C4-2B (cell line): ENCODE data around the gene TUBB6.

ENCODE experiments used
- ZFX ChIP-seq: fragments of 450-650 bp; IDR thresholded peaks from 2 replicates; pipeline ENCODE4 v1.6.1; 2017
- TF ChIP-seq, protein P1 (sequence below): fragments of 450-650 bp; conservative IDR thresholded peaks from 2 replicates; pipeline ENCODE4 v1.5.1; 2017; ENCODE audit warnings: mild to moderate bottlenecking

DNA sequence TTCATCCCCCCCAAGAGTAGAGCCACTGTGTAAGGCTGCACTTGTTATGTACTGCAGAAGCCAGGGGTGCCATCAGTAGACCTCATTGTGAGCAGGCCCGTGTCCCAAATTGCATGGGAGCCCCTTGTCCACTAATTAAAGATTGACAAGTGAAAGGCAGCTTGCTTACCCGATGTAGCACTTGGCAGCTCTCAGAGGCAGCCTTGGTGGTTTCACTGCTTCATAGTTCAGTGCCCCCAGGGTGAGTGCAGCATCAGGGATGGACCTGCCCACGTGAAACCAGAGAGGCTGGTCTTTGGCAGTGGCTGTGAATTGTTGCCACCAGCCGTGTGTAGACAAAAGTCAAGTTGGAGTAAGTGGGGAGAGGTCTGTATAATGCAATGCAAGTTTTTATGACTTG is 13.3 kb downstream of the TUBB6 start:
- TF ChIP-seq, protein P1, sequence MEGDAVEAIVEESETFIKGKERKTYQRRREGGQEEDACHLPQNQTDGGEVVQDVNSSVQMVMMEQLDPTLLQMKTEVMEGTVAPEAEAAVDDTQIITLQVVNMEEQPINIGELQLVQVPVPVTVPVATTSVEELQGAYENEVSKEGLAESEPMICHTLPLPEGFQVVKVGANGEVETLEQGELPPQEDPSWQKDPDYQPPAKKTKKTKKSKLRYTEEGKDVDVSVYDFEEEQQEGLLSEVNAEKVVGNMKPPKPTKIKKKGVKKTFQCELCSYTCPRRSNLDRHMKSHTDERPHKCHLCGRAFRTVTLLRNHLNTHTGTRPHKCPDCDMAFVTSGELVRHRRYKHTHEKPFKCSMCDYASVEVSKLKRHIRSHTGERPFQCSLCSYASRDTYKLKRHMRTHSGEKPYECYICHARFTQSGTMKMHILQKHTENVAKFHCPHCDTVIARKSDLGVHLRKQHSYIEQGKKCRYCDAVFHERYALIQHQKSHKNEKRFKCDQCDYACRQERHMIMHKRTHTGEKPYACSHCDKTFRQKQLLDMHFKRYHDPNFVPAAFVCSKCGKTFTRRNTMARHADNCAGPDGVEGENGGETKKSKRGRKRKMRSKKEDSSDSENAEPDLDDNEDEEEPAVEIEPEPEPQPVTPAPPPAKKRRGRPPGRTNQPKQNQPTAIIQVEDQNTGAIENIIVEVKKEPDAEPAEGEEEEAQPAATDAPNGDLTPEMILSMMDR, result no peak
- TF ChIP-seq ZFX, result no peak
